ENCODE data around the gene DTX1. TPM values are rescaled to one million over a fixed set of nuclear protein-coding genes. Genes with fewer than 3 reads are reported as not detected.

Gene DTX1
- total and polyA plus RNA-seq, 9 donors: 1.7 to 5.4 (median 3.6) TPM

DNA sequence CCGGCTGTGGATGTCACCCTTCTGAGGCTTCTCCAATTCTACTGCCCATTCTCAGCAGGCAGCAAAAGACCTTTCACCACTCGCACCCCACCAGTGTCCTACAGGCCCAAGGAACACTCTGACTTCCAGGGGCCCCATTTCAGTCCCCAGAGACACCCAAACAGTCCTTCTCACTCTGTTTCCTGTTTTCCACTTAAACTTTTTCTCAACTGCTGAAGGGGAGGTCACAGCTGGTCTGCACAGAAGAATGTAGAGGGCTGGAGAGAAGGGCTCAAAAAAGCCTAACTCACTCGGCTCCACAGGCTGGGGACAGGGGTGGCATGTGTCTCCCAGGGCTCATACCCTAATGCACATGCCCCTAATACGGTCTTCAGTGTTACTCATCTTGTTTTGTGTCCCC lies 4.2 kb upstream of the DTX1 start:
- no peak for DNase-seq
- 49% methylated on average over 4 of the region's 4 CpGs for WGBS (ENCODE audit: insufficient coverage)
- Histone ChIP-seq H3K4me3 (ENCODE audit: low read length) (no peak overlapping the region), H3K36me3 (ENCODE audit: control insufficient read depth, insufficient read depth, low read length) (no peaks in the 10 kb centered on the region), H3K27ac (ENCODE audit: low read length) (no peak overlapping the region), H3K4me1 (ENCODE audit: control insufficient read depth, insufficient read depth, low read length) (peaks cover 3% of the 10 kb centered on the region), H3K9me3 (replicated peaks; ENCODE audit: control insufficient read depth, low read depth, low read length) (no peaks in the 10 kb centered on the region), H3K27me3 (ENCODE audit: control insufficient read depth, insufficient read depth, low read length) (peaks cover 45% of the 10 kb centered on the region)

DNA sequence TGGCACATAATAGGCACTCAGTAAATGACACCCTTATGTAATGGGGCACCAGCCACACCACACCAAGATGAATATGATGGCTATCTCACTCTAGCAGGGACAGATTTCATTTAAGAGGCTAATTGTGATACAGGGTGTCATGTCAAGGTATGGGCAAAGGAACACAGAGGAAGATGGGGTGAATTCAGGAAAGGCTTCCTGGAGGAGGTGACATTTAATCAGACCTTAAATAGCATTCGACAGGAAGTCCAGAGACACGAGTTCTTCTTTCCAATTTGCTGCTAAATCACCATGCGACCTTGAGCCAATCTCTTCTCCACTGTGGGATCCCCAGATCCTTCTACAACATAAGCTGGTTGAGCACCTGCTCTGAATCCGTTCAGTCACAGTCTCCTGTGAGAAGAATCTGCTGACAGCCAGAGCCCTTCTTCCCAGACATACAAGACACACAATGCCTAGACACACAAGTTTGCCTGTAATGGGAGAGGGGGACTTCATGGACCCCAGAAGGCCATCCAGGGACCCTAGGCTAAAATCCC lies 1.5 kb upstream of the DTX1 start:
- 45% methylated on average over 3 of the region's 4 CpGs for WGBS (ENCODE audit: insufficient coverage)
- H3K9me3 ChIP-seq (replicated peaks; ENCODE audit: control insufficient read depth, low read depth, low read length): no peaks in the 10 kb centered on the region

DNA sequence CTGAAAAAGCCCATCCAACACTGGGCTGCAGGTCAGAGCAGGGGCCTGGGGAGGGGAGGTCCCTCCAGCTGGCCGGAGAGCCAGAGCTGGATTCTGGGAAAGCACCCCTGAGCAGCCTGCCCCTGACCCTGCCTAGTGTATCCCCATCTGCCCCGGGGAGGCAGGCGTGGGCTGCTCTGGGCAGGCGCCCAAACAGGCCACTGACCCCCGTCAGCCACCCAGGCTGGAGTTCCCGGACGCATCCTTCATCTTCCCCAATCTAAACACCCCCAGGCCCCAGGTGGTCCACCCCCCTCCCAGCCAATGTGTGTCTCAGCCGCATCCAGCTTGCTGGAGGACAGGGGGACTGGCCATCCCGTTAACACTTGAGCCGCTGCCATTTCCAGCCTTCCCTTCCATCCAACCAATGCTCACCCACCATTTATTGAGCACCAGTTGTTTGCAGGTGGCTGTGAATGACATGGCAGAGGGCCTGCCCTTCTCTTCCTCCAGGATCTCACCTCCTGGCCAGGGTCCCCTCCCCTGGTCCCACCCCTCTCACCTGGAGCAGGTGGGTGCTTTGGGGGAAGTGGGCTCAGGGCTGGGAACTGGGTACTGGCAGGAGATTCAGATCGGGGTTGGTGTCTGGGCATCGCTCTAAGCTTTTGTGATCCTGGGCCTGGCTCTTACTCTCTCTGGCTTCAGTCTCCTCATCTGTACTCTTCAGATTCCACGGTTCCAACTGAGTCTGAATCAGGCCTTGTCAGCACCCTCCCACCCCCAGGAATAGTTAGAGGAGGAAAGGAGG lies 743 bp upstream of the DTX1 start:
- peaks cover 3% of the 10 kb centered on the region for H3K4me1 ChIP-seq (ENCODE audit: control insufficient read depth, insufficient read depth, low read length)
- H3K36me3 ChIP-seq (ENCODE audit: control insufficient read depth, insufficient read depth, low read length): no peaks in the 10 kb centered on the region
- H3K27me3 ChIP-seq (ENCODE audit: control insufficient read depth, insufficient read depth, low read length): peaks cover 57% of the 10 kb centered on the region
- no peak overlapping the region for H3K4me3 ChIP-seq (ENCODE audit: low read length)
- DNase-seq: peak; percentile 50
- H3K9me3 ChIP-seq (replicated peaks; ENCODE audit: control insufficient read depth, low read depth, low read length): no peaks in the 10 kb centered on the region
- no peak overlapping the region for H3K27ac ChIP-seq (ENCODE audit: low read length)
- WGBS (ENCODE audit: insufficient coverage): 23% methylated on average over 5 of the region's 13 CpGs

More for the DNA sequence above, 1.5 kb upstream of the DTX1 start:
- Histone ChIP-seq H3K4me3 (ENCODE audit: low read length) (no peak overlapping the region), H3K27ac (ENCODE audit: low read length) (no peak overlapping the region), H3K27me3 (ENCODE audit: control insufficient read depth, insufficient read depth, low read length) (peaks cover 54% of the 10 kb centered on the region), H3K36me3 (ENCODE audit: control insufficient read depth, insufficient read depth, low read length) (no peaks in the 10 kb centered on the region), H3K4me1 (ENCODE audit: control insufficient read depth, insufficient read depth, low read length) (peaks cover 3% of the 10 kb centered on the region)
- no peak for DNase-seq

DNA sequence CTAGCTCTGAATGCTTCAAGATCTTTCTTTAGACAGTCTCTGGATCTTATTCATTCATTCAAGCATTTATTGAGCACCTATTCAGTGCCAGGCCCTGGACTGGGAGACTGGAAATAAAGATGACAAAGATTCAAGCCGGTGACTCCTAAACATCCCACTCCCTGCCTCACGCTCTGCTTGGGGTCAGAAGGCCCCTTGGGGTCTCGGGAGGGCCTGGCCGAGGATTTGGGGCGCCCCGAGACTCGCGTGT lies 224 bp upstream of the DTX1 start:
- no peak for DNase-seq
- peak overlapping the region; percentile 39 for H3K4me3 ChIP-seq (ENCODE audit: low read length)
- H3K36me3 ChIP-seq (ENCODE audit: control insufficient read depth, insufficient read depth, low read length): no peaks in the 10 kb centered on the region
- peaks cover 3% of the 10 kb centered on the region for H3K4me1 ChIP-seq (ENCODE audit: control insufficient read depth, insufficient read depth, low read length)
- WGBS (ENCODE audit: insufficient coverage): 0% methylated on average over 4 of the region's 8 CpGs
- no peak overlapping the region for H3K27ac ChIP-seq (ENCODE audit: low read length)
- peaks cover 61% of the 10 kb centered on the region for H3K27me3 ChIP-seq (ENCODE audit: control insufficient read depth, insufficient read depth, low read length)
- no peaks in the 10 kb centered on the region for H3K9me3 ChIP-seq (replicated peaks; ENCODE audit: control insufficient read depth, low read depth, low read length)

DNA sequence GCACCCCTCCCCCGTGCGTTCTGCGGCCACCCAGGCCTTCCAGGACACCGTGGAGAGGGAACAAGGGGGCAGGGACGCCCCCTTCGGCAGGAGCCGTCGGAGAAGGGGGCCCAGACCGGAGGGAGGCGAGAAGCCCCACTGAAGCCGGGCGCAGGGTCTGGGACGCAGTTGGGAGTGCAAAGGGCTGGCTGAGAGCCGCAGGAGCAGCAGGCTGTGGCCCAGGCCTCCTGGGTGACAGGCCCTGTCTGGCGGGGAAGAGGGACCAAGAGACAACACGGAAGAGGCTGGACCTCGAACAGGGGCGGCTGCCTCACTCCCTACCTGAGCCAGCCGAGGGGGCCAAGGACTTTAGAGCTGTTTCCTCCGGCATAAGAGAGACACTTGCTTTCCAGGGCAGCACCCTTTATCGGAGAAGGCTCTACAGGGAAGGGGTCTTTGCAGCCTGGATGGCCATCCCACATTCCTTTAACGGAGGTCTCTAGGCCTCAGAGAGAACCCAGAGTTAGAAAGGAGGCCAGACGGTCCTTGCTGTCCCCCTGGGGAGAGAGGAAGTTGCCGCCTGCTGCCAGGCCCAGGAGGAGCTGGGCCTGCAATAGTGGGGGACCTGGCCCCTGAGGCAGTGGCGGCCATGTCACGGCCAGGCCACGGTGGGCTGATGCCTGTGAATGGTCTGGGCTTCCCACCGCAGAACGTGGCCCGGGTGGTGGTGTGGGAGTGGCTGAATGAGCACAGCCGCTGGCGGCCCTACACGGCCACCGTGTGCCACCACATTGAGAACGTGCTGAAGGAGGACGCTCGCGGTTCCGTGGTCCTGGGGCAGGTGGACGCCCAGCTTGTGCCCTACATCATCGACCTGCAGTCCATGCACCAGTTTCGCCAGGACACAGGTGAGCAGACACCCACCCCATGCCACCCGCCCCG lies 1.3 kb downstream of the DTX1 start:
- WGBS (ENCODE audit: insufficient coverage): 52% methylated on average over 42 of the region's 44 CpGs

DNA sequence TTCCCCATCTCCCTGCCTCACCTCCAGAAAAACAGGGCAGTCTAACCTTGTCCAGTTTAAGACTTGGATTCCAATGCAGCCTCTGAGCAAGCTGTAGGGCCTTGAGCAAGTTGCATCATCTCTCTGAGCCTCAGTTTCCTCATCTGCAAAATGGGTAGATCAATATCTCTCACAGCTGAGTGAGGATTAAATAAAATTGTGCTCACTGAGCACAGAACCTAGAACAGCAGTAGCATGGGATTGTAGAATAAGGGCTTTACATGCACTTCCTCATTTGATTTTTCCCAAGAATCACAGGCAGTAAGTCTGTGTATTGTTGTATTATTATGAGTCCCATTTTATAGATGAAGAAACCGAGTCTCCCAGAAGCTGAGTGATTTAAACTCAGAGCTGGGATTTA lies 2.0 kb downstream of the DTX1 start:
- Histone ChIP-seq H3K4me1 (ENCODE audit: control insufficient read depth, insufficient read depth, low read length) (peaks cover 3% of the 10 kb centered on the region), H3K27ac (ENCODE audit: low read length) (no peak overlapping the region), H3K9me3 (replicated peaks; ENCODE audit: control insufficient read depth, low read depth, low read length) (no peaks in the 10 kb centered on the region), H3K36me3 (ENCODE audit: control insufficient read depth, insufficient read depth, low read length) (no peaks in the 10 kb centered on the region), H3K27me3 (ENCODE audit: control insufficient read depth, insufficient read depth, low read length) (peaks cover 62% of the 10 kb centered on the region), H3K4me3 (ENCODE audit: low read length) (no peak overlapping the region)
- WGBS (ENCODE audit: insufficient coverage): 67% methylated on average over 1 of the region's 1 CpG
- DNase-seq: no peak

More for the DNA sequence above, 1.3 kb downstream of the DTX1 start:
- H3K36me3 ChIP-seq (ENCODE audit: control insufficient read depth, insufficient read depth, low read length): no peaks in the 10 kb centered on the region
- H3K4me3 ChIP-seq (ENCODE audit: low read length): no peak overlapping the region
- no peak overlapping the region for H3K27ac ChIP-seq (ENCODE audit: low read length)
- H3K4me1 ChIP-seq (ENCODE audit: control insufficient read depth, insufficient read depth, low read length): peaks cover 3% of the 10 kb centered on the region
- no peaks in the 10 kb centered on the region for H3K9me3 ChIP-seq (replicated peaks; ENCODE audit: control insufficient read depth, low read depth, low read length)
- peaks cover 61% of the 10 kb centered on the region for H3K27me3 ChIP-seq (ENCODE audit: control insufficient read depth, insufficient read depth, low read length)
- no peak for DNase-seq

DNA sequence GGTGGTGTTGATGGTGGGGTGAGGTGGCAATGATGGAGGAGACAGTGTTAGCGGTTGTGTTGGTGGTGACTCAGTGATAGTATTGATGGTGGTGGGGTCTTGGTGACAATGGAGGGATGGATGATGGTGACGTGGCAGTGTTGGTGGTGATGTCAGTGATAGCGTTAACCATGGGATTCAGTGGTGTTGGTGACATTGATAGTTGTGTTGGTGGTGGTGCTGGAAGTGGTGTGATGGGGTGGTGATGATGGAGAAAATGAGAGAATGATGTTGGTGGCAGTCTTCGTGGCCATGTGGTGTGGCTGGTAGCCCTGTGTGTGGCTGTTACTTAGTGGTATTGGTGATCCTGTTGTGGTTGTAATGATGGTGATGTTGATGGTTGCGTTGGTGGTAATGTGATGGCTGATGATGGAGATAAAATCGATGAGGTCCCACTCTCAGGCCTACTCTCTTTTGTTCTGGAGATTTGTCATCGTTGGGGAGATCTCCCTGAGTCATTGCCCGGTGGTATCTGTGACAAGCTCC lies 2.6 kb downstream of the DTX1 start:
- Histone ChIP-seq H3K4me3 (ENCODE audit: low read length) (no peak overlapping the region), H3K36me3 (ENCODE audit: control insufficient read depth, insufficient read depth, low read length) (no peaks in the 10 kb centered on the region), H3K4me1 (ENCODE audit: control insufficient read depth, insufficient read depth, low read length) (peaks cover 3% of the 10 kb centered on the region), H3K27ac (ENCODE audit: low read length) (no peak overlapping the region), H3K27me3 (ENCODE audit: control insufficient read depth, insufficient read depth, low read length) (peaks cover 62% of the 10 kb centered on the region), H3K9me3 (replicated peaks; ENCODE audit: control insufficient read depth, low read depth, low read length) (no peaks in the 10 kb centered on the region)
- 87% methylated on average over 7 of the region's 8 CpGs for WGBS (ENCODE audit: insufficient coverage)
- no peak for DNase-seq

DNA sequence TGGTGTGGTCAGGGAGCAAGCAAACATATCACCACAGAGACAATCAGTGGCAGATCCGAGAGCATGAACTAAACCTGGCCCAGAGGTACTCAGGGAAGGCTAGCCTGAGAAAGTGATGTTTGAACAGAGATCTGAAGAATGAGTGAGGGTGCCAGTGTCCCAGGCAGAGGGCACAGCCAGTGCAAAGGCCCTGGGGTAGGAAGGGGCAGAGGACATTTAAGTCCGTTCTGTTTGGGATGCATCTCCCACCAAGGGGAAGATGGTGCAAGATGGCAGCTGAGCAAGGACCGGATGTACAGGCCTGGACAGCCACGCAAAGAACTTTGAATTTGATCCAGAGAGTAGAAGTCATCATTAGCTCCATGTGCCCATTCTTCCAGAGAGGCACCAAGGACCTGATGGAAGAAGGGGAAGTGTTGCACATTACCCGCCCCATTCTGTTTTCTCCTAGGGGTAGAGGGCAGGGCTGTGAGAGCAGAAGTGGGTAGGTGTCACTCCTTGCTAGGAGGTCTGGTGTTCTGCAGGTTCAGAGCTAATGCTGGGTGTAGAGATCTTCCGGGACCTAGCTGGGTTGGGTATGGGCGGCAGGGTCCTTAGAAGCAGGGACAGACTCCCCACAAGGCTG lies 3.9 kb downstream of the DTX1 start:
- H3K27ac ChIP-seq (ENCODE audit: low read length): no peak overlapping the region
- H3K9me3 ChIP-seq (replicated peaks; ENCODE audit: control insufficient read depth, low read depth, low read length): no peaks in the 10 kb centered on the region
- H3K4me3 ChIP-seq (ENCODE audit: low read length): no peak overlapping the region
- H3K27me3 ChIP-seq (ENCODE audit: control insufficient read depth, insufficient read depth, low read length): peaks cover 59% of the 10 kb centered on the region
- WGBS (ENCODE audit: insufficient coverage): 81% methylated on average over 3 of the region's 7 CpGs
- H3K36me3 ChIP-seq (ENCODE audit: control insufficient read depth, insufficient read depth, low read length): no peaks in the 10 kb centered on the region
- no peak for DNase-seq
- H3K4me1 ChIP-seq (ENCODE audit: control insufficient read depth, insufficient read depth, low read length): peaks cover under 1% of the 10 kb centered on the region

DNA sequence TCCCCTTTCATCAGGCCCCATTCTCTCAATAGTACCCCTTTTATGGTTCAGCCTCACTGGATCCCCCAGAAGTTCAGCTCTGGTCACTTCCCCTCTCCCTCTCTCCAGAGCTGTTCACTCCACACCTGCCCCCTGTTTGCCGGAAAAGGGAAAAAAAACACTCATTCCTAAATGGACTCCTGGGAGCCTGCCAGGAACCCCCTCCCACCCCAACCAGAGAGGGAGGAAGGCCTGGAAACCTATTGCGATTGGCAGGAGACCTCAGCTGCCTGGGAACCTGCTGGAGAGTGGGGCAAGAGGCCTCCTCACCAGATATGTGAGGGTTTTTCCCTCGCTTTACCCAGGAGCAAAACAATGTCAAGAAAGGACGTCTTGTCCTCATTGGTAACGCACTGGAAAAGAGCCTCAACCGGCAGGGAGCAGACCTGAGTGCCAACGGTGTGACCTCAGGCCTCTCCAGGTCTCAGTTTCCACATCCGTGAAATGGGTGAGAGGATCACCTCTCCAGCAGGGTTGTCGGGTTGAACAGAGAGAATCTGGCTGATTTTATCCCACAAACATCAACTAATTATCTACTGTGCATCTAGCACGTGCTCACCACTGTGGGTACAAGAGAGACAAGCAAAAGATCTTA lies 4.6 kb downstream of the DTX1 start:
- H3K27me3 ChIP-seq (ENCODE audit: control insufficient read depth, insufficient read depth, low read length): peaks cover 52% of the 10 kb centered on the region
- no peaks in the 10 kb centered on the region for H3K9me3 ChIP-seq (replicated peaks; ENCODE audit: control insufficient read depth, low read depth, low read length)
- no peaks in the 10 kb centered on the region for H3K4me1 ChIP-seq (ENCODE audit: control insufficient read depth, insufficient read depth, low read length)
- no peak for DNase-seq
- H3K36me3 ChIP-seq (ENCODE audit: control insufficient read depth, insufficient read depth, low read length): no peaks in the 10 kb centered on the region
- WGBS (ENCODE audit: insufficient coverage): 59% methylated on average over 6 of the region's 10 CpGs
- no peak overlapping the region for H3K27ac ChIP-seq (ENCODE audit: low read length)
- H3K4me3 ChIP-seq (ENCODE audit: low read length): no peak overlapping the region
